HG03354 (cell line): ENCODE results near the gene NRXN3.
"Not testable (repeated sequence)": the region's sequence is repeated elsewhere in the genome, so short reads cannot be mapped to it uniquely, and the experiment has no call there.

Experiments
- ATAC-seq: cut with Tn5 transposase; IDR thresholded peaks from one replicate; pipeline ENCODE4 v1.9.1; 2021; ENCODE audit warnings: mild to moderate bottlenecking; ENCODE audit not compliant: unreplicated experiment, poor library complexity, severe bottlenecking

The NRXN3 gene

DNA sequence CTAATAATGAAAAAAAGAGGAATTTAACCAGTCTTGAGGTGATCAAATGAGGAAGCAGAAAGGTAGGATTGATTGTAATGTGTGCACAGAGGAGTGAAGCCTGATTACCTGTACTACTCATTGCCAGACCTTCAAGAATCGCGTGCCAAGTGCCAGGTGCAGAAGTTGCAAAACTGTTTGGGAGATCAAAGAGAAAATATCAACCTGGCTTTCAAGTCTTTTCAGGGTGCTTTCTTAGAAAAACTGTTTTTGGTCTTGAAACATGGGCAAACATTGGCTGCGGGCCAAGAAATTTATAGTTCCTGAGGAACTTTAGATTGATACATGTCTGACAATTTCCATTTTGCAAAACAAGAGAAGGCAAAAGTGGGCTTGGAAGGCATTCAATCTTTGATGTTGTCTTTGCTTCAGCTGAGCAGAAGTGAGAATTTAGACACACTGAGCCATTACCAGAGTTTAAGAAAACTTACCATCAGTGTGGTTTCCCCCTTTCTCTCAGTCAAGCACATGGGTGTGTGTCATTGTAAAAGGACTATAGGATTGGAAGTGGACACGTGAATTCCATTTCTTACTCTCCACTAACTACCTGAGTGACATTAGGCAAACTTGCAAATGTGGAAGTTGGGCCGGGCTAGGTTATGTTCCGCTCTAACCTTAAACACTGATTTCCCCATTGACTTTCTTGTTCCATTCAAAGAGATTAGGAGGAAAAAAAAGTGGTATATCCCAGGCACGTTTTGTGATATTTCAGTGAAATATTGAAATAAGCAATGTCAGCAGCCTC lies 1555.0 kb downstream of the NRXN3 start:
- ATAC-seq: no peak

DNA sequence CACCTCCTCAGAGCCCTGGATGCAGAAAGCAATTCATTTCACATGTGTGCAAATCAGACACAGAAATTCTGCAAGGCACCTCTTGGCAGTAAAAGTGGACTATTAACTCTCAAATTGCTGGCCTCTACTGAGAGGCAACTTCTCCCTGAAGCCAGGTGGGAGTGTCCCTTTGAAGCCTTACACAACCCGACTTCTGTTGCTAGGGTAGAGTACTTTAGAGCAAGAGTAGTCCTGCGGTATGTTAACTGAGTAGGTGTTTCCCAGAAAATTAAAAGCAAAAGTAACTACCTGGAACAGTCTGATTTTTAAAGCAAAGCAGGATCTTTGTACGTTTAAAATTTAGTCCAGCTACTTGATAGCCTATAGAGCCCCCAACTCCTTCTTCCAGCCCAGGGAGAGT lies 1557.7 kb downstream of the NRXN3 start:
- no peak for ATAC-seq

DNA sequence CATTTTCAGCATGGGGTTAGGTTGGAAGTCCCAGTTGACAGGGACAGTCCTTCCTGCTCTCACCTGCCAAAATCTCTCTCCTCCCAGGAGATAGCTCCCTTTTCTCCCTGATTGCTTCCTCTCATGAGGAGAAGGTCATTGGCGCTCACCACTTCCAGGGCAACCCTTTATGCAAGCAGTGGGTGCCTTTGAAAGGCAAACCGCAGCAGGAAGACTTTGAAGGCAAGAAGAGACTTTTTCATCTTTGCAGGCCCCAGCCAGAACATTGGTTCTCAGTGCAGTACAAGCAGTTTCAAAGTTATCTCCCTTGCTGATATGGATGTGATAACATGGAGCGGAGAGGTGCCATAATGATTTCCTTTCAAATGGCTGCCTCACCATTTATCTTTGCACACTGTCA lies 1558.2 kb downstream of the NRXN3 start:
- no peak for ATAC-seq

DNA sequence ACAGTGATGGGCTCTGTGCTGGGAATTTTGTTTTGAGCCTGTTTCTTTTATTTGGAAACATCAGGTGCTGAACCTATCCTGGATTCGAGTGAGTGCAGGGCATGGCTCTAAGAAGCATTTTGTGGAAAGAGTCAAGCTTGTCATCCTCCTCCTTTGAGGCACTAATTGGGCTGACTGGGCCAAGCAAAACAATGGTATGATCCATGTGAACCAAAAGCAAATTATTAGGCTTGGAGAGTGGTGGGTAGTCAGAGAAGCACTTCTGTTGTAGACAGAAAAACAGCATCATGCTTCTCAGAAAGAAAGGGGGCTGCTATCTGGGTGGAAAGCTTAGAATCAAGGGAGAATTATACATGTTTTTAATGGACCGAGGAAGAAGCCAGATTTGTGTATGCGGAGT lies 1559.6 kb downstream of the NRXN3 start:
- ATAC-seq: no peak

DNA sequence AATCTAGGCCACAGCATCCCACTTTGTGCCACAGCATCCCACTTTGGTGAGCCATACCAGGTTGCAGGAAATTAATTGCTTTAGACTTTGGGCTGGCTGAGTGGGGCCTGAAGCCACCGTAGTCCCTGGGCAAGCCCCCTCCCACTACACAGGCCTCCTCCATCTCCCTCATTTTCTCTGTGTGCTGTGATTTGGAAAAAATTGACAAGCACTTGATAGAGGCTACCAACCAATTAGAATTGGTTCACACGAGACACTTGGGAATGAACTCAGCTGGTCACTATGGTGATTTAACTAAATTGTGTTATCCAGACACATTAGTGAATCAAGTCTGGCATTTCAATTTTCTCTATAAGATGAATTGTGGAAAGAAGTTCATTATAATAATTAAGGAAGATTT lies 1560.0 kb downstream of the NRXN3 start:
- no peak for ATAC-seq

DNA sequence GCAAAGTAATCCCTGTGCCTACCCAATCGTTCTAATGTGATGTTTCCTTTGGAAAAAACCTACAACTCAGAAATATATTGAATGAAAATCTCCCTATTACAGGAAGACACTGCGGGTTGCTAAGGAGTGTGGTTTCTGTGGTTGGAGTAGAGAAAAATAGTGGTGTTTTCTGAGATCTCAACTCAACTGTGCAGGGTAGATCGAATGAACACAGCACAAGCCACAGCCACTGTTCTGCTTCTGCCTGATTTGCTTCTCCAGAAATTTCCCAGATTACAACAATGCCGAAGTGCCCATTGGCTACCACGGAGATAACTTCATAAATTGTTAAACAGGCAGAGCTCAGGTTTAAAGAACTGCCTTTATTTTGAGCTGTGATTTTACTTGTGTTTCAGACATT lies 1560.8 kb downstream of the NRXN3 start:
- ATAC-seq: no peak

DNA sequence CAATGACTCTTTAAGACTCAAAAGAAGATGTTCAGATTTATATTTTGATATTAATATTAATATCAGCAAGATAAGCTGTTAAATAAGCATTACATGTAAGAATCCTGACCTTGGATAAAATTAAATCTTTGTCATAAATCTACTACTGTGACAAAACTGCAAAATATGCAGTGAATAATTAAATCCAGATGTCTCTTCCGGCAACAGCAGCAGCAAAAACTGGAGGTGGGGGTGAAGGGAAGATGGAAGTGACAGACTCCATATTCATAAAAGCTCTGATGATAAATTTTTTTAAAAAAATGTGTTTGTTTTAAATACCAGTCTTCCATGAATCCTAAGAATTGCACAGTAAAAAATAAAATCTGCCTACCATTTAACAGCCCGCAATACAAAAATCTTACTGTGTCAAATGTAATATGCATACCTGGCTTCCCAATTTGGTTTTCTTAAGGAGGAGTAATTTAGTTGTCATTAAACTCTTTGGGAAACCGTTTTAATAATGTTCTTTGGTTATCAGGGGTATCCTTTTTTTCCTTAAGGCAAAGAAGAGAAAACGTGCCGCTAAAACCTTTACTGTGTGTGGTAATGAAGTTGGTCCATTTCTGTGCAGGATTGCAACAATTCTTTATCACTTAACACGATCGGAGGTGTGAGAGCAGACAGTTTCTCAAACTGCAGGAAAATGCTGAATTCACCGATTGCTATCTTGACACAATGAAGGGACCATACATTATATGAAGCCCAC lies 1562.9 kb downstream of the NRXN3 start:
- ATAC-seq: no peak

DNA sequence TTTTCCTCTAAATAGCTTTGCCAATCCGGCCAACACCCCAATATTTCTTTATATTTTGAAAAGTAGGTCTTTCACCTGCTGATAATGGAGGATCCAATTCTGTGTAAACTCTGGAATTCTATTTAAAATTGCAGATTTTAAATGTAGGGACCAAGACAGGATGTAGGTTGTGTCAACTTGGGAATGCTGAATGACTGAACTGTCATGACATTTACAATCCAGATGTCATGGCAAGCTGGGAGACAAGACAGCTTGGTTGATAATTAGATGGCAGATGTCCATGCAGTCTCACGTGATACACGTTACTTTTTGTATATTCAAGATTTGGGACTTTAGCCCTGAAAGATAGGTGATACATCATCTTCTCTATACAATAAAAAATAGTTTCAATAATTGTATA lies 1564.0 kb downstream of the NRXN3 start:
- no peak for ATAC-seq

DNA sequence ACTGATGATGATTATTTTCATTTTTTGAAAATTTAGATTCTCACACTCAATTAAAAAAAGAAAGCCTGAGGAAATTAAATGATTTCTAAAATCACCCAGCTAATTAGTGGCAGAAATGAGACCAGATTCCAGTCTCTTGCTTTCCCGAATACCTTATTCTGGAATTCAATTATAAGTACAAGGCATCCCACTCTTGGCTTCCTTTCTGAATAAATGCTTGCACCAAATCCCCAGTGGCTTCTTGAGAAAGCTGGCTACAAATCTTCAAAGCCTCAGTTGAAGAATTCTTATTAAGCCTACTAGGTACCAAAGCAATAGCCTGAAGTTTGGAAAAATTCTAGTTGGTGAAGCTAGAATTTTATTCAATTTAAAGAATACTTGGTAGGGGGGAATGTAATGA lies 1564.5 kb downstream of the NRXN3 start:
- no peak for ATAC-seq

DNA sequence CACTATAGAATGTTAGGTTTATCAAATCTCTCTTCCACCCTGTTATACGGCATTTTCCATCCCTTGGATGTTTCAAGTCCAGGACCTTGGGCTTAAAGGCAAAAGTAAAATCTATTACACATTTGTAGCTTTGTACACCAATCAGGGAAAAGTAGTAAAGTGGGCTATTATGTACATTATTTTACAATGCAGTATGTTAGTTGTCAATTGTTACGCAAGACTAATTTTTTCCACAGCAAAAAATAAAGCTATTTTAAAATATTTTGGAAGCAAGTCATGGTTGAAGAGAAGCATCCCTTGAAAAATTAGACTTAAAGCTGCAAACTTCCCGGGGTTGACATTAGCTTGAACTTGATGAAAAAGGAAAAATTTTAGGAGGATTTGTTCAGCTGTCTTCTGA lies 1564.9 kb downstream of the NRXN3 start:
- no peak for ATAC-seq

DNA sequence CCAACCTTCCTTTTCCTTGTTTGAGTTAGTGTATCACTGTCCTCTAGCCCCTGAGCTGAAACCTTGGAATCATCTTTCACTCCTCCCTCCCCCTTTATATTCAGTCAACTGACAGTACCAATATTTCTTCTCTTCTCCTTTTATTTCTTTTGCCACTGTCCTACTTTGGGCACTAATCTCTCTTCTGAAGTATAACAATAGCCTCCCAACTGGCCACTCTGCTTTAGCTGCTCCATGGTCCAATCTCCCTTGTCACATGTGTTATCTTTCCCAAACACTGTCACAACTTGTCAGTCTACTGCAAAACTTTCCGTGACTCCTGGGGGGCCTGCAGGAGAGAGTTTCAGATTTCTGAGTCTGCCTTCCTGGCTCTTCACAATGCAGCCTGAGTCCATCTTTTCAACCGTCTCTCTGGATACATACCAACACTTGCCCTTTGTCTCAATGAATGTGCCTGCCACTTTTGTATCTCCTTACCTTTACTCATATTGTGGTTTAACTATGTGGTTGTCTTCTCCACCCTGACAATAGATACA lies 1570.0 kb downstream of the NRXN3 start:
- no peak for ATAC-seq

DNA sequence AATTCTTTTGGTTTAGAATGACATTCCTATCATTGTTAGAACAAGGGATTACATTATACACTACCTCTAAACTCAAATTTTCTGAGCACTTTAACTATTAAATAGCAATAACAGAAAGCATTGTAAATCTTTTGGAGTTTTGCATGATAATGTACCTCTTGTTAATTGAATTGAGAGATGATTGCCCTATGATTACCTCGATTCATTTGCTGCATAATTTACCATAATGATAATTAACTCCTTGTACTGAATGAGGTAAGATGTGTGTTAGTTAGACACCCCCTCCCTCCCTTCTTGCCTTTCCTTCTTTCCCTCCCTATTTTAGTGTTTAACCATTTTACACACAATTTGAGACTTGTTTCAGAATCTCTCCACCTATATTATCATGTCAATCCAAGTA lies 1572.0 kb downstream of the NRXN3 start:
- no peak for ATAC-seq

DNA sequence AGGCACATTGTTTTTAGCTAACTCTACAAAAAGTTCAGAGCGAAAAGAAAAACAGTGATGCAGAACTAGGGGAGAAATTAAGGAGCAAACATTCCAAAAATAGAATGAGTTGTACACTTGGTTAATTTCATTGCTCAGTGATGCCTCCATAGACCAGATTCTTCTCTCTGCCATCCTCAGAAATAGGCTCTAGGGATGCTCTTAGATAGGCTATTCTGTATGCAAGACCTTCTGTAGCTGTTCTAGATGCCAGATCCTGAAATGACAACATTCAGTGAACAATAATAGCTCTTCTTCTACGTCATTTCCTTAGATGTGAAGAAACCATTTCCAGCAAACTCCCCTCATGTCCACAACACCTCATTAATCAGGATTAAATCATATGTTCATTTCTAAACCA lies 1574.9 kb downstream of the NRXN3 start:
- no peak for ATAC-seq

DNA sequence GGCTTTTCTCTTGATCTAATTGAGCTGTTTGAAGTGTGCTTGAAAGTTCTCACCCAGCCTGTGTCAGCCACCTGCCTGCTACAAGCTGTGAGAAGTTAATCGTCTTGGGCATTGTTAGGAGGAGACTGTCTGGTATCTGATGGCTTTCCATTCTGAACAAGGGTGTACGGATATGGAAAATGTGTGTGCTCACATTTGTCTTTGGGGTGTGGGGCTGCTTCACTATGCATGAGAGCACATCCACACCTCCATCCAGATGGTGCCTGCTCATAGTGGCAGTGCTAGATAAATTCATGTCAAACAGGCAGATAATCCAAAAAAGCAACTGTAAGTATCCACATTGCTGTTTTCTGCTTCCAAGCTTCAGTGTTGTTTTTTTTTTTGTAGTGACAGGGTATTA lies 1578.9 kb downstream of the NRXN3 start:
- no peak for ATAC-seq

DNA sequence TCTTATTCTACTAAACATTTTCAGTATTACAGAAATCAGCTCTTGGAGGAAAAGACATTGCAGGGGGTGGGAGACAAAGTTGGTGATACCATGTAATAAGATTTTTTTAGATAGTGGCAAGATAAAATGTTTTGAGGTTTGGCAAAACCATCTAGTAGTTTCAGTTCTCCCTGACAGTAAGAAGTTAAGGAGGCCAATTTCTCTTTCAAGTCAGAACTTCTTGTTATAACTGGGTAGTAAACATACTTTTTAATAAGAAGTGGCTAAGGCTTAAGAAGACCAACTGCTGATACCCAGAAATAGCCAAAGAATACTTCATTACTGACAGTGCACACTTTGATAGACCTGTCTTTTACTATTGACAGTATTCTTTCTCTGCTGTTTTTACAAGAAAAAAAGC lies 1588.8 kb downstream of the NRXN3 start:
- no peak for ATAC-seq

DNA sequence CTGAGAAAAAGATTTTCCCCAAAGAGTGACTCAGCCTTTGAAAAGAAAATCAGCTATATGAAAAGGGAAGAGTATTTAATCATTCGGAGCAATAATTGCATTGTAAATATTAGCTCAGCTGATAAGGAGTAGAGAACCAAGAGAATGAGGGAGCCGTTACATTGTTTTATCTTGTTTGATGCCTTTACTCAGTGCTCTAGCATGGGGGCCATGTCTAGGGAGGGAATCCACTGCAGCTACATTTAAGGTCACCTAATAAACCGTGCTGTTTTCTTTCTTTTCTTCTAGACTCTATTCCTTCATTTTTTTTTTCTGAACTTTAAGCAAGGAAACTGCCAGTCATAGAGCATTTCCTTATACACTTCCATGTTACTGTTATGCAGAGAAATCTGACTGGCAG lies 1594.2 kb downstream of the NRXN3 start:
- ATAC-seq: no peak

DNA sequence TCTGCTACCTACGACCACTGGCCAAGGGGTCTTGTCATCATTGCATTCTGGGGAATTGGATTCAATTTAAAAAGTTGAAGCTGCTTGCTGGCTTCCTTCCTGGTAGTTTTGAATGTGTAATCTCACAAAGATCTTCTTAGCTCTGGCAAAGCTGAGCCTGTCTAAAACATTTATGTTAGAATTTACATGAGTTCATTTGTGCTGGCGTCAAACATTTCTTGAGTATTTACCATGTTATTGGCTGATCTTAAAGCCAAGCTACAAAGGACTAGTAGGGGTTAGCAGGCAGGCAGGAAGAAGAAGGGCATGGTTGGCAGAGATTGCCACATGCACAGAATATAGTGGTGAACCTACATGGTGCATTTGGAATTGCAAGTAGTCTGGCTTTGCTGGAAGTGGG lies 1596.3 kb downstream of the NRXN3 start:
- no peak for ATAC-seq

DNA sequence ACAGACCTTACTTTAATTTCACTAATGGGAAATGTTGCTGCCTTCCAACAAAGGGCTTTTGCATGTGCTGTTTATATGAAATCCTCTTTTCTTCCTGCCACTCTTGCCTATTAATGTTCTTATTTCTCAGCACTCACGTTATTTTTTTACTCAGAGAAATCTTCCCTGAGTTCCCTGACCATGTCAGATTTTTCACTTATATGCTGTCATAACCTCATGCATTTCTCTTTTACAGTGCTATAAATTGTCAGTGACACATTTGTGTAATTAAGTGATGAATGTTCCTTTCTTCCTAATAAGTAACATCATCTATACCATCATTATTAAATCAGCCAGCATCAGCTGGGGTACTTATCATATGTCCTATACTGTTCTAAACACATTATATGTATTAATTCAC lies 1597.1 kb downstream of the NRXN3 start:
- no peak for ATAC-seq

DNA sequence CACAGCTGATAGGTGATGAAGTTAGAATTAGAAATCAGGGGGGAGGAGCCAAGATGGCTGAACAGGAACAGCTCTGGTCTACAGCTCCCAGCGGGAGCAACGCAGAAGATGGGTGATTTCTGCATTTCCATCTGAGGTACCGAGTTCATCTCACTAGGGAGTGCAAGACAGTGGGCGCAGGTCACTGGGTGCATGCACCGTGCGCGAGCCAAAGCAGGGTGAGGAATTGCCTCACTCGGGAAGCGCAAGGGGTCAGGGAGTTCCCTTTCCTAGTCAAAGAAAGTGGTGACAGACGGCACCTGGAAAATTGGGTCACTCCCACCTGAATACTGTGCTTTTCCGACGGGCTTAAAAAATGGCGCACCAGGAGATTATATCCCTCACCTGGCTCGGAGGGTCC lies 1597.5 kb downstream of the NRXN3 start:
- ATAC-seq: not testable (repeated sequence)

DNA sequence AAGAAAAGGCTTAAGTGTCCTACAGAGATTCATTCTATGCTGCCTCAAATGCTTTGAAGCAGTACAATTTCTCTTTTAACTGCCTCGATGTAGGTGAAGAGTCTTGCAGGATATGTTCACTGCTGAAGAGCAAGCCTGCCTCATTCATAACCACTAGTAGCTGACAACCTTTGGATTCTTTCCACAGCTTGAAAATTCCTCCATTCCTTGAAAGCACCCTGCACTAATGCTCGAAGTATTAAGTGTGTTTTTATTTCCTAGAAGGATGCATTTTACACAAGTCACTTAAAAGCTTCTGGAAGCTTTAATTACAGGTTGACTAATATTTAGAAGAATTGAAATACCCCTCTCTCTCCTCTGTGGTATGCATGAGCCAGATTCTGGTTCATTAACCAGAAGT lies 1611.7 kb downstream of the NRXN3 start:
- ATAC-seq: no peak

DNA sequence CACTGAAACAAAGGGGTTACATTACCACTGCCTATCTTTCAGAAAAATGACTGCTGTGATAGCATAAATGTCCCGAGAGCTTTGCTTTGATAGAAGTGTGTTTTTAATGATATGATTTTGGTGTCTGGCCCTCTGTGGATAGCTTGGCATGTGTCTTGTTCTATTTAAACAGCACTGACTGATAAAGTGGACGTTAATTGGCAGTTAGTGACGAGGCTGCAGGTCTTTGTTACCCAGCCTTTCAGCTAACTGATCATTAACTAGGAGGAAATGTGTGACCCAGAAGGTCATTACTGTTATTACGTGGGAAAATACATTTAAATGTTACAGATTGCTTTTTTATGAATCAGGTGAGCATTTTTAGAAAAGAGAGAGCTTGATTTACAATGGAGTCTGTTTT lies 1612.9 kb downstream of the NRXN3 start:
- ATAC-seq: no peak
